ENCODE data around the gene GRAPL.
"Not testable (repeated sequence)": the region's sequence is repeated elsewhere in the genome, so short reads cannot be mapped to it uniquely, and the experiment has no call there.

Gene GRAPL

GRCh38 chr17:19127148-19127980, at the start of gene GRAPL:
Gene GRAPL (plus strand): TSS chr17:19127589. CDS start chr17:19127620, 31 bp downstream.
- DNase-seq = not testable (repeated sequence)

- not testable (repeated sequence) for DNase-seq
These were observed 38.3 kb upstream of the GRAPL start for GRCh38 chr17:19088804-19089685.

- DNase-seq = not testable (repeated sequence)
These were observed 37.2 kb upstream of the GRAPL start for GRCh38 chr17:19090058-19090772.

- not testable (repeated sequence) for DNase-seq
These were observed 34.4 kb upstream of the GRAPL start for GRCh38 chr17:19092737-19093683.

- not testable (repeated sequence) for DNase-seq
These were observed 33.5 kb upstream of the GRAPL start for GRCh38 chr17:19093684-19094438.

GRCh38 chr17:19108517-19108916, 18.9 kb upstream of the GRAPL start:
- not testable (repeated sequence) for DNase-seq

GRCh38 chr17:19110189-19111097, 16.9 kb upstream of the GRAPL start:
- not testable (repeated sequence) for DNase-seq

- DNase-seq = not testable (repeated sequence)
These were observed 16.2 kb upstream of the GRAPL start for GRCh38 chr17:19111111-19111711.

- not testable (repeated sequence) for DNase-seq
These were observed 15.5 kb upstream of the GRAPL start for GRCh38 chr17:19111801-19112458.

GRCh38 chr17:19112459-19112826, 14.9 kb upstream of the GRAPL start:
- DNase-seq = not testable (repeated sequence)

- not testable (repeated sequence) for DNase-seq
These were observed 8.7 kb upstream of the GRAPL start for GRCh38 chr17:19118695-19119094.

- not testable (repeated sequence) for DNase-seq
These were observed 2.1 kb upstream of the GRAPL start for GRCh38 chr17:19125289-19125688.

GRCh38 chr17:19129500-19129899, 2.1 kb downstream of the GRAPL start:
- not testable (repeated sequence) for DNase-seq

- not testable (repeated sequence) for DNase-seq
These were observed 3.7 kb downstream of the GRAPL start for GRCh38 chr17:19131108-19131507.

GRCh38 chr17:19131772-19132171, 4.4 kb downstream of the GRAPL start:
- DNase-seq = not testable (repeated sequence)

GRCh38 chr17:19133793-19134192, 6.4 kb downstream of the GRAPL start:
- DNase-seq = not testable (repeated sequence)

- DNase-seq = not testable (repeated sequence)
These were observed 8.0 kb downstream of the GRAPL start for GRCh38 chr17:19135391-19135790.

- not testable (repeated sequence) for DNase-seq
These were observed 8.7 kb downstream of the GRAPL start for GRCh38 chr17:19136138-19136537.

GRCh38 chr17:19136605-19137004, 9.2 kb downstream of the GRAPL start:
- not testable (repeated sequence) for DNase-seq
